Upper lobe of left lung (tissue), 6 donors: Measurements from ENCODE around the gene ITGA2. TPM values are rescaled to one million over a fixed set of nuclear protein-coding genes. Genes with fewer than 3 reads are reported as not detected.

Experiments used
- ATAC-seq, 2 donors: fragments of 200-7000 bp; cut with Tn5 transposase; one replicate each; pipeline ENCODE4 v1.9.1; 2022; ENCODE audit warnings: mild to moderate bottlenecking in 2 of 2, moderate library complexity in 2 of 2; ENCODE audit not compliant: low FRiP score in 2 of 2
- DNase-seq, 2 donors: peaks; one replicate each; pipeline ENCODE4 v3.0.0-alpha.2; 2019 to 2020
- H3K27ac ChIP-seq, 4 donors: fragments of 200-600 bp; sonication (generic); one replicate each; pipeline ENCODE4 v1.5.1; 2016 to 2019
- H3K27me3 ChIP-seq, 4 donors: fragments of 200-600 bp; sonication (generic); one replicate each; pipeline ENCODE4 v1.5.1; 2017 to 2019
- H3K36me3 ChIP-seq, 4 donors: fragments of 200-600 bp; sonication (generic); one replicate each; pipeline ENCODE4 v1.5.1; 2016 to 2019
- H3K4me1 ChIP-seq, 4 donors: fragments of 200-600 bp; sonication (generic); one replicate each; pipeline ENCODE4 v1.5.1; 2018 to 2019
- H3K4me3 ChIP-seq, 4 donors: fragments of 200-600 bp; sonication (generic); one replicate each; pipeline ENCODE4 v1.5.1; 2017 to 2019; ENCODE audit warnings: mild to moderate bottlenecking in 2 of 4, moderate library complexity in 1 of 4
- H3K9me3 ChIP-seq, 4 donors: fragments of 200-600 bp; sonication (generic); one replicate each; pipeline ENCODE4 v1.5.1; 2018 to 2019
- CTCF ChIP-seq, 6 experiments: fragments of 450-650 bp in 4 of 6; fragments of 200-600 bp in 2 of 6; sonication (generic) in 2 of 6; IDR thresholded peaks; one replicate each; pipeline ENCODE4 v1.5.1; 2016 to 2019; ENCODE audit warnings: antibody characterized with exemption in 6 of 6
- EP300 ChIP-seq, 4 donors: sonication (generic); formaldehyde crosslinking; IDR thresholded peaks; one replicate each; pipeline ENCODE4 v1.5.1; 2017; ENCODE audit warnings: antibody characterized with exemption in 4 of 4, control low read depth in 2 of 4
- POLR2A ChIP-seq, 4 donors: fragments of 450-650 bp; IDR thresholded peaks; one replicate each; pipeline ENCODE4 v1.5.1; 2016 to 2017; ENCODE audit warnings: antibody characterized with exemption in 4 of 4, mild to moderate bottlenecking in 2 of 4
- POLR2AphosphoS5 ChIP-seq, 2 donors: sonication (generic); formaldehyde crosslinking; IDR thresholded peaks; one replicate each; pipeline ENCODE4 v1.5.1; 2017; ENCODE audit warnings: antibody characterized with exemption in 2 of 2
- WGBS, 2 donors: methylation state at CpG; one replicate each; pipeline ENCODE4 v1.1.5; 2017 to 2018; 5-methylcytosine and 5-hydroxymethylcytosine counted together
- total RNA-seq, 6 donors: library from RNA; depleted of rRNA in 4 of 6; stranded (reverse); fragments of >200 nt in 4 of 6; gene quantifications; one replicate each; pipeline versions ENCODE4 v1.1.0 to v1.2.1, GENCODE V29; 2016 to 2021
- donor health status: DM: no; HTN: no; CAD: no; lungs with moderate emphysema.
- donor health status: DM: no; HTN: yes; CAD: no; lungs with severe emphysema.

ITGA2 gene
- total RNA-seq, 6 donors from 2014 or later: 4.2 to 45.8 (median 13.7) TPM

DNA sequence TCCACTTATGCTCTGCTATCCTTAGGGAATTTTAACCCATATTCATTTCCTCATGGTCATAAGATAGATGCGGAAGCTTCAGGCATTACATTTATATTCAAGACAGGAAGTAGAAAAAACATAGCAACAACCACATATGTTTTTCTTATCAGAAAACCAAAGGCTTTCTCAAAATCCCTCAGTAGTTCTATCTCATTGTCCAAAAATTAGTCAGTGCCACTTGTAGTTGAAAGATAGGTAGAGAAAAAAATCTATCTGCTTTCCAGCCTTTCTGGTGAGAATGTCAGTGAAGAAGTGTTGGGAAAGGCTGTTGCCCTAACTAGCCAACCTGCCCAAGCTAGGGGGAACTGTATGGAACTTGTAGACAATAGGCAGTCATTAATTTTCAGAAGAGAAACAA, 143.9 kb downstream of the ITGA2 start:
- no peak for ATAC-seq
- no peaks in the 10 kb centered on the region for H3K36me3 ChIP-seq
- TF ChIP-seq POLR2A (IDR thresholded peaks at IDR 0.05): no peak
- TF ChIP-seq CTCF (IDR thresholded peaks at IDR 0.05): no peak
- TF ChIP-seq POLR2AphosphoS5 (IDR thresholded peaks at IDR 0.05): no peak
- TF ChIP-seq EP300 (IDR thresholded peaks at IDR 0.05): no peak
- no peak overlapping the region for H3K4me3 ChIP-seq
- no peaks in the 10 kb centered on the region for H3K9me3 ChIP-seq
- H3K27ac ChIP-seq: no peak overlapping the region
- no peaks in the 10 kb centered on the region for H3K27me3 ChIP-seq
- WGBS, 2 donors: 91 to 95% methylated on average over 1 of the region's 1 CpG
- DNase-seq: no peak
- H3K4me1 ChIP-seq: no peaks in the 10 kb centered on the region

Other genes with a start within 250 kb of the ITGA2 start
- 100 to 1,000 TPM in 1 of 6 donors, 10 to 100 TPM in 5; 19.9 to 134 (median 60.8) TPM for gene ITGA1, start 201.4 kb upstream of the ITGA2 start, total RNA-seq
- gene PELO, start 201.4 kb upstream of the ITGA2 start, total RNA-seq: 10 to 100 TPM; 15.0 to 42.3 (median 28.7) TPM
- gene MOCS2, start 120.4 kb downstream of the ITGA2 start, total RNA-seq: 10 to 100 TPM; 21.5 to 65.7 (median 27.0) TPM